Activated CD8-positive, alpha-beta memory T cell treated with anti-CD3 and anti-CD28 coated beads, Interleukin-2, amount 50 U/mL, for 1 hour (primary cell): ENCODE data around the gene GRID2.

Experiments
- DNase-seq: peaks from one replicate; pipeline ENCODE4 v3.0.0-alpha.2; 2020; ENCODE audit errors: extremely low read depth

GRID2 gene

GRCh38 chr4:92522356-92522755 lies 218.6 kb downstream of the GRID2 start:
- DNase-seq: no peak

- no peak for DNase-seq
Measured at GRCh38 chr4:92524131-92524530, 220.4 kb downstream of the GRID2 start.

GRCh38 chr4:92528541-92528940 lies 224.8 kb downstream of the GRID2 start:
- no peak for DNase-seq

GRCh38 chr4:92529510-92529909 lies 225.7 kb downstream of the GRID2 start:
- no peak for DNase-seq

GRCh38 chr4:92535599-92535998 lies 231.8 kb downstream of the GRID2 start:
- DNase-seq: no peak

GRCh38 chr4:92551616-92552015 lies 247.8 kb downstream of the GRID2 start:
- DNase-seq: no peak

- no peak for DNase-seq
Measured at GRCh38 chr4:92566269-92566668, 262.5 kb downstream of the GRID2 start.

GRCh38 chr4:92580816-92581215 lies 277.1 kb downstream of the GRID2 start:
- DNase-seq: no peak

GRCh38 chr4:92599044-92599443 lies 295.3 kb downstream of the GRID2 start:
- no peak for DNase-seq

- DNase-seq: no peak
Measured at GRCh38 chr4:92600638-92601037, 296.9 kb downstream of the GRID2 start.

GRCh38 chr4:92606227-92606626 lies 302.5 kb downstream of the GRID2 start:
- no peak for DNase-seq

GRCh38 chr4:92615049-92615448 lies 311.3 kb downstream of the GRID2 start:
- no peak for DNase-seq

- DNase-seq: no peak
Measured at GRCh38 chr4:92618968-92619367, 315.2 kb downstream of the GRID2 start.

GRCh38 chr4:92629302-92629701 lies 325.5 kb downstream of the GRID2 start:
- DNase-seq: no peak

- no peak for DNase-seq
Measured at GRCh38 chr4:92634882-92635281, 331.1 kb downstream of the GRID2 start.

GRCh38 chr4:92636038-92636806 lies 332.5 kb downstream of the GRID2 start:
- no peak for DNase-seq

GRCh38 chr4:92641409-92641808 lies 337.6 kb downstream of the GRID2 start:
- no peak for DNase-seq

GRCh38 chr4:92646826-92647225 lies 343.1 kb downstream of the GRID2 start:
- DNase-seq: no peak

GRCh38 chr4:92651536-92651935 lies 347.8 kb downstream of the GRID2 start:
- no peak for DNase-seq

- no peak for DNase-seq
Measured at GRCh38 chr4:92654084-92654483, 350.3 kb downstream of the GRID2 start.

GRCh38 chr4:92657695-92658094 lies 353.9 kb downstream of the GRID2 start:
- no peak for DNase-seq

GRCh38 chr4:92658318-92658717 lies 354.6 kb downstream of the GRID2 start:
- DNase-seq: no peak

- DNase-seq: no peak
Measured at GRCh38 chr4:92677805-92678204, 374.0 kb downstream of the GRID2 start.

GRCh38 chr4:92678292-92678691 lies 374.5 kb downstream of the GRID2 start:
- DNase-seq: no peak
